Activated T-helper 1 cell treated with anti-CD3 and anti-CD28 coated beads, Interleukin-12 subunit alpha, Interleukin-12 subunit beta, Interleukin-2, Interleukin-4 antibody, amounts not matched to agents 30 ng/mL and 10 ng/mL and 1 ng/mL, durations not matched to agents 14 hours and 24 hours and 36 hours (primary cell): Measurements from ENCODE around the gene RAB21. TPM values are rescaled to one million over a fixed set of nuclear protein-coding genes. Genes with fewer than 3 reads are reported as not detected.

Experiments used
- DNase-seq: peaks from one replicate; pipeline ENCODE4 v3.0.0; 2021; ENCODE audit warnings: low spot score
- H3K27ac Mint-ChIP-seq: one replicate; pipeline ENCODE4 v1.8.0; 2021; ENCODE audit warnings: mild to moderate bottlenecking, mixed read lengths
- H3K27me3 Mint-ChIP-seq: one replicate; pipeline ENCODE4 v1.8.0; 2022; ENCODE audit warnings: mild to moderate bottlenecking, moderate library complexity, mixed read lengths; ENCODE audit not compliant: insufficient read depth
- H3K36me3 Mint-ChIP-seq: one replicate; pipeline ENCODE4 v1.8.0; 2021; ENCODE audit warnings: low read depth, mixed read lengths
- H3K4me1 Mint-ChIP-seq: one replicate; pipeline ENCODE4 v1.8.0; 2021; ENCODE audit warnings: low read depth, mixed read lengths
- H3K4me3 Mint-ChIP-seq: one replicate; pipeline ENCODE4 v1.8.0; 2021; ENCODE audit warnings: mild to moderate bottlenecking, moderate library complexity, mixed read lengths
- H3K9me3 Mint-ChIP-seq: one replicate; pipeline ENCODE4 v1.8.0; 2021; ENCODE audit warnings: mixed read lengths
- intact Hi-C: fragments of 100-400 bp; cut with micrococcal nuclease; formaldehyde crosslinking; loops from one replicate; pipeline ENCODE4 v1.15.1; 2024
- total RNA-seq: library from RNA; stranded (reverse); gene quantifications from 2 replicates; pipeline ENCODE4 v1.2.3, GENCODE V29; 2022

RAB21 gene
- total RNA-seq, result 100 and 105 TPM in 2 replicates

GRCh38 chr12:71754461-71755145 is at the start of gene RAB21:
TSS of gene RAB21 (plus strand) at chr12:71754863. CDS start at chr12:71755130, 267 bp downstream.
- peak within 1 kb of the TSS; percentile 97 for H3K27ac Mint-ChIP-seq
- H3K4me3 Mint-ChIP-seq, result peak within 1 kb of the TSS; percentile 93
- intact Hi-C loops, result loop anchor here (1.0 to 5.0 kb wide), 6 partner anchors 26 to 1512 kb away; partner anchors contain the start of genes CNOT2, TBC1D15, TMEM19 and TPH2
- H3K4me1 Mint-ChIP-seq, result peaks cover 22% of the 10 kb centered on the region
- peaks cover 27% of the 10 kb centered on the region for H3K27me3 Mint-ChIP-seq
- peaks cover 34% of the 10 kb centered on the region for H3K36me3 Mint-ChIP-seq
- DNase-seq, result peak; percentile 97
- H3K9me3 Mint-ChIP-seq, result peaks cover 16% of the 10 kb centered on the region

- Mint-ChIP-seq H3K9me3 (no peaks in the 10 kb centered on the region), H3K27ac (no peak overlapping the region), H3K27me3 (no peaks in the 10 kb centered on the region), H3K36me3 (peaks cover 3% of the 10 kb centered on the region), H3K4me1 (peaks cover 10% of the 10 kb centered on the region), H3K4me3 (no peak overlapping the region)
- intact Hi-C loops, result no loop called here
- no peak for DNase-seq
Observed at GRCh38 chr12:71704920-71705319, 49.7 kb upstream of the RAB21 start.

GRCh38 chr12:71708658-71709057 is 46.0 kb upstream of the RAB21 start:
- intact Hi-C loops, result no loop called here
- H3K36me3 Mint-ChIP-seq, result peaks cover 1% of the 10 kb centered on the region
- no peak for DNase-seq
- H3K4me3 Mint-ChIP-seq, result no peak overlapping the region
- H3K27ac Mint-ChIP-seq, result no peak overlapping the region
- peaks cover 6% of the 10 kb centered on the region for H3K27me3 Mint-ChIP-seq
- peaks cover 25% of the 10 kb centered on the region for H3K9me3 Mint-ChIP-seq
- H3K4me1 Mint-ChIP-seq, result peaks cover 10% of the 10 kb centered on the region

- Mint-ChIP-seq H3K27me3 (peaks cover 9% of the 10 kb centered on the region), H3K36me3 (no peaks in the 10 kb centered on the region), H3K4me1 (peaks cover 10% of the 10 kb centered on the region), H3K9me3 (peaks cover 30% of the 10 kb centered on the region), H3K27ac (no peak overlapping the region), H3K4me3 (no peak overlapping the region)
- intact Hi-C loops, result no loop called here
- DNase-seq, result no peak
Observed at GRCh38 chr12:71710276-71711125, 44.2 kb upstream of the RAB21 start.

GRCh38 chr12:71718611-71719010 is 36.1 kb upstream of the RAB21 start:
- no peak for DNase-seq
- no peaks in the 10 kb centered on the region for H3K4me1 Mint-ChIP-seq
- H3K9me3 Mint-ChIP-seq, result peaks cover 11% of the 10 kb centered on the region

GRCh38 chr12:71719647-71720370 is 34.9 kb upstream of the RAB21 start:
- H3K27me3 Mint-ChIP-seq, result peaks cover 14% of the 10 kb centered on the region
- intact Hi-C loops, result no loop called here
- H3K4me1 Mint-ChIP-seq, result no peaks in the 10 kb centered on the region
- H3K36me3 Mint-ChIP-seq, result peaks cover 1% of the 10 kb centered on the region
- H3K4me3 Mint-ChIP-seq, result no peak overlapping the region
- no peak for DNase-seq
- no peak overlapping the region for H3K27ac Mint-ChIP-seq
- H3K9me3 Mint-ChIP-seq, result peaks cover 6% of the 10 kb centered on the region

More at GRCh38 chr12:71718611-71719010, 36.1 kb upstream of the RAB21 start:
- peaks cover 1% of the 10 kb centered on the region for H3K36me3 Mint-ChIP-seq
- no peak overlapping the region for H3K27ac Mint-ChIP-seq
- peaks cover 17% of the 10 kb centered on the region for H3K27me3 Mint-ChIP-seq
- no peak overlapping the region for H3K4me3 Mint-ChIP-seq
- intact Hi-C loops, result no loop called here

- intact Hi-C loops, result no loop called here
- no peak for DNase-seq
- no peak overlapping the region for H3K27ac Mint-ChIP-seq
Observed at GRCh38 chr12:71721783-71722505, 32.7 kb upstream of the RAB21 start.

GRCh38 chr12:71725011-71725410 is 29.7 kb upstream of the RAB21 start:
- Mint-ChIP-seq H3K4me3 (no peak overlapping the region), H3K4me1 (no peaks in the 10 kb centered on the region), H3K9me3 (no peaks in the 10 kb centered on the region), H3K27me3 (peaks cover 5% of the 10 kb centered on the region), H3K27ac (no peak overlapping the region), H3K36me3 (peaks cover 1% of the 10 kb centered on the region)
- DNase-seq, result no peak
- intact Hi-C loops, result no loop called here

More at GRCh38 chr12:71721783-71722505, 32.7 kb upstream of the RAB21 start:
- Mint-ChIP-seq H3K36me3 (peaks cover 1% of the 10 kb centered on the region), H3K27me3 (peaks cover 7% of the 10 kb centered on the region), H3K9me3 (no peaks in the 10 kb centered on the region), H3K4me1 (no peaks in the 10 kb centered on the region), H3K4me3 (no peak overlapping the region)

- no peak overlapping the region for H3K27ac Mint-ChIP-seq
- no peaks in the 10 kb centered on the region for H3K9me3 Mint-ChIP-seq
- H3K36me3 Mint-ChIP-seq, result no peaks in the 10 kb centered on the region
- H3K27me3 Mint-ChIP-seq, result peaks cover 5% of the 10 kb centered on the region
- no peak for DNase-seq
- H3K4me3 Mint-ChIP-seq, result no peak overlapping the region
- intact Hi-C loops, result no loop called here
- H3K4me1 Mint-ChIP-seq, result no peaks in the 10 kb centered on the region
Observed at GRCh38 chr12:71726548-71726947, 28.1 kb upstream of the RAB21 start.

- Mint-ChIP-seq H3K27me3 (peaks cover 3% of the 10 kb centered on the region), H3K9me3 (no peaks in the 10 kb centered on the region), H3K27ac (no peak overlapping the region), H3K4me1 (no peaks in the 10 kb centered on the region), H3K36me3 (no peaks in the 10 kb centered on the region), H3K4me3 (no peak overlapping the region)
- intact Hi-C loops, result no loop called here
- DNase-seq, result no peak
Observed at GRCh38 chr12:71727958-71728357, 26.7 kb upstream of the RAB21 start.

GRCh38 chr12:71730936-71731335 is 23.7 kb upstream of the RAB21 start:
- intact Hi-C loops, result no loop called here
- peaks cover 2% of the 10 kb centered on the region for H3K27me3 Mint-ChIP-seq
- H3K36me3 Mint-ChIP-seq, result no peaks in the 10 kb centered on the region
- no peak for DNase-seq
- H3K9me3 Mint-ChIP-seq, result no peaks in the 10 kb centered on the region
- H3K27ac Mint-ChIP-seq, result no peak overlapping the region
- no peaks in the 10 kb centered on the region for H3K4me1 Mint-ChIP-seq
- no peak overlapping the region for H3K4me3 Mint-ChIP-seq
